Measurements from ENCODE around the gene SLC16A9.

Gene SLC16A9

DNA sequence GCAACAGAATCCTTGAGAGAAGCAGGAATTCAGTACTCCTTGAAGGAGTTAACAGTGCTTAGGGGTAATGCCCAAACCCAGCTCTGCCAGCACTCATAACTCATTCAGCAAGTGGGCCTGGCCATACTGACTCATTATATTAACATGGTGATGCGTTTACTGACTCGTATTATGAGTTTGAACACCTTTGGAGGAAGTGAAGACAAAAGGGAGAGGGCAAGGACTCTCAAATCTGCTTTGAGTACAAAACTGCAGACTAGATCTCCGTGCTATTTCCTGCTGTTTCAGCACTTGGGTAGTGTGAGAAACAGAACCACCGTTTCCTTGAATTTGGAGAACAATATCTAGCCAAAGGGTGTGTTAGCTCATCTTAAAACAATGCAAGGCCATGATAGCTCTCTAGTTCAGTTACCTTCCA is 30.8 kb downstream of the SLC16A9 start:
- H3K4me2 ChIP-seq (ENCODE audit: low read length) = no peak overlapping the region

DNA sequence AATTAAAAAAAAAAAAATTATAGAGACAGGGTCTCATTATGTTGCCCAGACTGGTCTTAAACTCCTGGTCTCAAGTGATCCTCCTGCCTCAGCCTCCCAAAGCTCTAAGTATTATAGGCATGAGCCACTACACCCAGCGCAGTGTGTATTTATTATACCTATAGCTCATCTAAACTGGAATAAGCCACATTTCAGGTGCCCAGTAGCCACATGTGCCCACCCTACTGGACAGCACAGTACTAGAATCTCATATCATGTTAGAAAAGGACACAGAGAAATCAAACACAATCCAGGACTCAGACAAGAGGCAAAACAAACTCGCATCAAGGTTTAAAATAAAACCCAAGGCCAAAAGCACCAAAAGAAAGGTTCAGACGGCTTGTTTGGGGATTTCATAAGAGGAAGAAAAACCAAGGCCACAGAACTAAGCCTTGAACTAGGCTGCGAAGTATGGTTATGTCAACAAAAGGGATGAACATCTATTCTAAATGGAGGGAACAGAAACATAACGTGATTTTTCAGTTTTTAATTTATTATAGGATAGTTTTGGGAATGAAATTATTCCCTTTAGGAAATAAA is 32.3 kb downstream of the SLC16A9 start:
- no peaks in the 10 kb centered on the region for H3K36me3 ChIP-seq (ENCODE audit: insufficient read depth, low read length)
- H3K4me2 ChIP-seq (ENCODE audit: low read length) = no peak overlapping the region
- H3K4me1 ChIP-seq (ENCODE audit: insufficient read depth, low read length, severe bottlenecking) = no peaks in the 10 kb centered on the region
- H3K9me2 ChIP-seq (ENCODE audit: low read depth, low read length) = no peaks in the 10 kb centered on the region
- no peak overlapping the region for H2AFZ ChIP-seq (ENCODE audit: low read length)
- no peaks in the 10 kb centered on the region for H3K27me3 ChIP-seq (ENCODE audit: insufficient read depth, low read length)
- H3K9ac ChIP-seq (ENCODE audit: low read length) = no peak overlapping the region
- no peaks in the 10 kb centered on the region for H3K9me3 ChIP-seq (ENCODE audit: low read length)
- H3K4me3 ChIP-seq (ENCODE audit: low read depth, low read length, poor library complexity, severe bottlenecking) = no peak overlapping the region
- H3K27ac ChIP-seq (ENCODE audit: low read depth, low read length, poor library complexity, severe bottlenecking) = no peak overlapping the region
- no peaks in the 10 kb centered on the region for H4K20me1 ChIP-seq (ENCODE audit: insufficient read depth, low read length)
- no peak for TF ChIP-seq EZH2 (IDR thresholded peaks at IDR 0.05; ENCODE audit: borderline replicate concordance, low read length)
- no peak for TF ChIP-seq CTCF (IDR thresholded peaks at IDR 0.05; ENCODE audit: low read length)
- H3F3A ChIP-seq (ENCODE audit: insufficient read depth, low read length) = no peaks in the 10 kb centered on the region
- H3K79me2 ChIP-seq (ENCODE audit: insufficient read depth, low read length) = no peaks in the 10 kb centered on the region

More for the DNA sequence above, 30.8 kb downstream of the SLC16A9 start:
- Histone ChIP-seq H3K9me3 (ENCODE audit: low read length) (no peaks in the 10 kb centered on the region), H3K4me3 (ENCODE audit: low read depth, low read length, poor library complexity, severe bottlenecking) (no peak overlapping the region), H3K79me2 (ENCODE audit: insufficient read depth, low read length) (no peaks in the 10 kb centered on the region), H3K9ac (ENCODE audit: low read length) (no peak overlapping the region), H3K36me3 (ENCODE audit: insufficient read depth, low read length) (no peaks in the 10 kb centered on the region), H3K27me3 (ENCODE audit: insufficient read depth, low read length) (no peaks in the 10 kb centered on the region), H3K27ac (ENCODE audit: low read depth, low read length, poor library complexity, severe bottlenecking) (no peak overlapping the region), H3F3A (ENCODE audit: insufficient read depth, low read length) (no peaks in the 10 kb centered on the region), H3K9me2 (ENCODE audit: low read depth, low read length) (no peaks in the 10 kb centered on the region), H4K20me1 (ENCODE audit: insufficient read depth, low read length) (no peaks in the 10 kb centered on the region), H2AFZ (ENCODE audit: low read length) (no peak overlapping the region), H3K4me1 (ENCODE audit: insufficient read depth, low read length, severe bottlenecking) (no peaks in the 10 kb centered on the region)
- no peak for TF ChIP-seq EZH2 (IDR thresholded peaks at IDR 0.05; ENCODE audit: borderline replicate concordance, low read length)
- no peak for TF ChIP-seq CTCF (IDR thresholded peaks at IDR 0.05; ENCODE audit: low read length)

DNA sequence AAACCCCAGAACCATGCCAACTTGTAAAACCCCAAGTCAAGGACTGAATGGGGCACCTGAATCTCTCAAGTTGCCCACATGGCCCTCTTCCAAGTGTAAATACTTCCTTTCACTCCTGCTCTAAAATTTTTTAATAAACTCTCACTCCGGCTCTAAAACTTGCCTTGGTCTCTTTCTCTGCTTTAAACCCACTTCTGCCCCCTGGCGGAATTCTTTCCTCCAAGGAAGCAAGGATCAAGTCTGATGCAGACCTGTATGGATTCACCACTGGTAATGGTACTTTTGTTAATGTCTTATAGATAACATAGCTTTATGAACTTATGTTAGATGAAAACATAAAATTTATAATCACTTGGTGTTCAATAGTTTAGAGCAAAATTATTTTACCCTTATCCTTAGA is 33.8 kb downstream of the SLC16A9 start:
- H3K9me2 ChIP-seq (ENCODE audit: low read depth, low read length) = no peaks in the 10 kb centered on the region
- H3K4me2 ChIP-seq (ENCODE audit: low read length) = no peak overlapping the region
- H3K79me2 ChIP-seq (ENCODE audit: insufficient read depth, low read length) = no peaks in the 10 kb centered on the region
- no peaks in the 10 kb centered on the region for H4K20me1 ChIP-seq (ENCODE audit: insufficient read depth, low read length)
- H3K9me3 ChIP-seq (ENCODE audit: low read length) = no peaks in the 10 kb centered on the region
- TF ChIP-seq CTCF (IDR thresholded peaks at IDR 0.05; ENCODE audit: low read length) = peak; percentile 51
- TF ChIP-seq EZH2 (IDR thresholded peaks at IDR 0.05; ENCODE audit: borderline replicate concordance, low read length) = no peak
- H3K9ac ChIP-seq (ENCODE audit: low read length) = no peak overlapping the region
- no peaks in the 10 kb centered on the region for H3K36me3 ChIP-seq (ENCODE audit: insufficient read depth, low read length)
- H2AFZ ChIP-seq (ENCODE audit: low read length) = no peak overlapping the region
- no peak overlapping the region for H3K4me3 ChIP-seq (ENCODE audit: low read depth, low read length, poor library complexity, severe bottlenecking)
- no peaks in the 10 kb centered on the region for H3K4me1 ChIP-seq (ENCODE audit: insufficient read depth, low read length, severe bottlenecking)
- no peak overlapping the region for H3K27ac ChIP-seq (ENCODE audit: low read depth, low read length, poor library complexity, severe bottlenecking)
- H3K27me3 ChIP-seq (ENCODE audit: insufficient read depth, low read length) = no peaks in the 10 kb centered on the region
- no peaks in the 10 kb centered on the region for H3F3A ChIP-seq (ENCODE audit: insufficient read depth, low read length)
